Transverse colon (tissue), 4 donors: Measurements from ENCODE around the gene TARS1. TPM values are rescaled to one million over a fixed set of nuclear protein-coding genes. Genes with fewer than 3 reads are reported as not detected.

Experiments
- DNase-seq: peaks from one replicate; pipeline ENCODE4 v3.0.0-alpha.2; 2019
- H3K27ac ChIP-seq, 4 donors: fragments of 200-600 bp; sonication (generic); 2 replicates each; pipeline ENCODE4 v1.5.1; 2016 to 2018; ENCODE audit warnings: inconsistent platforms in 4 of 4
- H3K27me3 ChIP-seq: fragments of 200-600 bp; sonication (generic); 2 replicates; pipeline ENCODE4 v1.5.1; 2017; ENCODE audit warnings: inconsistent platforms
- H3K36me3 ChIP-seq, 4 donors: fragments of 200-600 bp; sonication (generic); 2 replicates each; pipeline ENCODE4 v1.5.1; 2017 to 2019; ENCODE audit warnings: inconsistent platforms in 4 of 4
- H3K4me1 ChIP-seq, 4 donors: fragments of 200-600 bp; sonication (generic); 2 replicates each; pipeline ENCODE4 v1.5.1; 2017 to 2020; ENCODE audit warnings: inconsistent platforms in 4 of 4
- H3K4me3 ChIP-seq, 4 donors: fragments of 200-600 bp; sonication (generic); 1 replicate in 1 of 4; 2 replicates in 3 of 4; pipeline versions ENCODE4 v1.5.1 to v1.6.1; 2017 to 2019; ENCODE audit warnings: inconsistent platforms in 4 of 4
- H3K9me3 ChIP-seq, 2 donors: fragments of 200-600 bp; sonication (generic); 2 replicates each; pipeline ENCODE4 v1.5.1; 2017 to 2019; ENCODE audit warnings: inconsistent platforms in 2 of 2
- EP300 ChIP-seq: sonication (generic); formaldehyde crosslinking; IDR thresholded peaks from one replicate; pipeline ENCODE4 v1.6.1; 2017; ENCODE audit warnings: antibody characterized with exemption, low read depth
- POLR2A ChIP-seq: fragments of 450-650 bp; IDR thresholded peaks from one replicate; pipeline ENCODE4 v1.6.1; 2016; ENCODE audit warnings: antibody characterized with exemption, mild to moderate bottlenecking, moderate library complexity
- POLR2AphosphoS5 ChIP-seq, 3 donors: sonication (generic); formaldehyde crosslinking; IDR thresholded peaks; one replicate each; pipeline ENCODE4 v1.6.1; 2016; ENCODE audit warnings: antibody characterized with exemption in 3 of 3
- WGBS, 2 donors: methylation state at CpG; one replicate each; pipeline ENCODE4 v1.1.5; 2018; ENCODE audit warnings: low coverage in 1 of 2; 5-methylcytosine and 5-hydroxymethylcytosine counted together
- in situ Hi-C, 4 donors: fragments of 200-750 bp; cut with MboI; loops; one replicate each; pipeline versions ENCODE4 v1.15.0 to v1.15.1; 2017; ENCODE audit warnings: low sequenced_read_pairs in 3 of 4, low pct_ligation_motif_present in 1 of 4, low pct_unique_long_range_greater_than_20kb in 1 of 4
- intact Hi-C: fragments of 100-400 bp; cut with DNase I; formaldehyde crosslinking; loops from one replicate; pipeline ENCODE4 v1.15.1; 2023; ENCODE audit warnings: low total_unique reads
- total RNA-seq, 4 donors: library from RNA; depleted of rRNA; stranded (reverse); fragments of >200 nt; gene quantifications; one replicate each; pipeline ENCODE4 v1.1.0, GENCODE V29; 2016
- TF ChIP-seq, protein P1 (sequence below), 5 experiments: fragments of 200-600 bp in 3 of 5; fragments of 450-650 bp in 2 of 5; sonication (generic) in 3 of 5; IDR thresholded peaks; 1 replicate in 2 of 5; 2 replicates in 3 of 5; pipeline ENCODE4 v1.5.1; 2016 to 2017; ENCODE audit warnings: antibody characterized with exemption in 5 of 5, inconsistent platforms in 3 of 5, mild to moderate bottlenecking in 2 of 5, moderate library complexity in 1 of 5

Gene TARS1
- total RNA-seq, 4 donors from 2014 or later, result 30.1 to 155 (median 92.1) TPM

DNA sequence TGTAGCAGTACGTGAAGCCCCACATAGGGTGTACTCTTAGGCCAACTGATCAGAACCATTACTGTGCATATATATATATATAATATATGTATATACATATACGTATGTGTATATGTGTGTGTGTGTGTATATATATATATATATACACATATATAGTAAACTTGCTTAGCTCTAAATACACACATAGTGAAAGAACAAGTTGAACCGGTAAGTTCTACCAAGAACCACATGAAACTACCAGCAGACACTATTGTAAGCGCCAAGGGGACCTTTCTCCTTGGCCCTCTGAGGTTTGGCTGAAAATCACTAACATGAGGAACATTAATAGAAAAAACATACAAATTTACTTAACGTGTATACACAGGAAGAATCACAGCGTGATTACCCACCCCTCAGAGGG, 1.8 kb upstream of the TARS1 start:
- in situ Hi-C loops, result loop anchor here in 2 of 4 donors (10.0 to 25.0 kb wide), 4 partner anchors 496 to 1473 kb away; partner anchors contain the start of genes BRIX1 (in 2 of the 2), RAD1 (in 2 of the 2) and RXFP3 (in 2 of the 2)
- 43 to 72% methylated on average over 6 of the region's 6 CpGs for WGBS, 2 donors
- Histone ChIP-seq H3K27me3 (no peaks in the 10 kb centered on the region), H3K9me3 (no peaks in the 10 kb centered on the region), H3K4me1 (peaks cover 16 to 49% (median 43%) of the 10 kb centered on the region in 4 donors), H3K27ac (peak overlapping the region; percentile 88 to 99 (median 94)), H3K4me3 (peak overlapping the region in 3 of 4 donors; percentile 64 to 94 (median 74)), H3K36me3 (no peaks in the 10 kb centered on the region)
- intact Hi-C loops, result loop anchor here (10.0 kb wide), 1 partner anchor 496 kb away; the partner anchor contains the start of gene RXFP3
- no peak for DNase-seq
- TF ChIP-seq POLR2AphosphoS5 (IDR thresholded peaks at IDR 0.05), result no peak
- no peak for TF ChIP-seq EP300
- TF ChIP-seq, protein P1, sequence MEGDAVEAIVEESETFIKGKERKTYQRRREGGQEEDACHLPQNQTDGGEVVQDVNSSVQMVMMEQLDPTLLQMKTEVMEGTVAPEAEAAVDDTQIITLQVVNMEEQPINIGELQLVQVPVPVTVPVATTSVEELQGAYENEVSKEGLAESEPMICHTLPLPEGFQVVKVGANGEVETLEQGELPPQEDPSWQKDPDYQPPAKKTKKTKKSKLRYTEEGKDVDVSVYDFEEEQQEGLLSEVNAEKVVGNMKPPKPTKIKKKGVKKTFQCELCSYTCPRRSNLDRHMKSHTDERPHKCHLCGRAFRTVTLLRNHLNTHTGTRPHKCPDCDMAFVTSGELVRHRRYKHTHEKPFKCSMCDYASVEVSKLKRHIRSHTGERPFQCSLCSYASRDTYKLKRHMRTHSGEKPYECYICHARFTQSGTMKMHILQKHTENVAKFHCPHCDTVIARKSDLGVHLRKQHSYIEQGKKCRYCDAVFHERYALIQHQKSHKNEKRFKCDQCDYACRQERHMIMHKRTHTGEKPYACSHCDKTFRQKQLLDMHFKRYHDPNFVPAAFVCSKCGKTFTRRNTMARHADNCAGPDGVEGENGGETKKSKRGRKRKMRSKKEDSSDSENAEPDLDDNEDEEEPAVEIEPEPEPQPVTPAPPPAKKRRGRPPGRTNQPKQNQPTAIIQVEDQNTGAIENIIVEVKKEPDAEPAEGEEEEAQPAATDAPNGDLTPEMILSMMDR (IDR thresholded peaks at IDR 0.05), result no peak
- TF ChIP-seq POLR2A, result no peak

DNA sequence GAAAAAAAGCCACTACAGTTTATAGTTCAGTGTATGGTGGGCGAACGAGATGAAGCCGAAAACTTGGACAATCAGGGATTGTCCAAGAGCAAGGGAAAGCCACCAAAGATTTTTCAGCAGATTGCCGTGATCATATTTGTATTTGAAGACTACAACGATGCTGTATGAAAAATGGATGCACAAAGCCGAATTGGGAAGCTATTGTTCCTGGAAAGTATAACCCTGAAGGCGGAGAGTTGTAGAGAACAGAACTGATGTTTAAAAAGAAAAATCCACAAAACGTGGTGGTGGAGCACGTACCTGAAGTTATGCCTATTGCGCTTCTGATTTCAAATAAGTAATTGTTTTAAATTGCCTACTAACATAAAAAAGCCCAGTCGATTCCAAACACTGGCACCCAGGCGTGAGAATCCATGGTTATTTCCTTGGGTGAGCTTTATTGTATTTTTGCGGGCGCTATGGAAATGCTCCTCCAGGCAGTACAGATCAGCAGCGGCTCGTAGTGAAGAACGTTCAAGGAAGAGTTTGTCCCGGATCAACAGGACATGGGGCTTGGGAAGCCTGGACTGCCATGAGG, 772 bp upstream of the TARS1 start:
- no peak for DNase-seq
- in situ Hi-C loops (loop anchor here in 2 of 4 donors (10.0 to 25.0 kb wide), 4 partner anchors 495 to 1472 kb away; partner anchors contain the start of genes BRIX1 (in 2 of the 2), RAD1 (in 2 of the 2) and RXFP3 (in 2 of the 2)), intact Hi-C loops (loop anchor here (10.0 kb wide), 1 partner anchor 495 kb away; the partner anchor contains the start of gene RXFP3)
- Histone ChIP-seq H3K27ac (peak overlapping the region; percentile 88 to 99 (median 94)), H3K4me3 (peak overlapping the region; percentile 64 to 94 (median 71)), H3K9me3 (no peaks in the 10 kb centered on the region), H3K4me1 (peaks cover 11 to 52% (median 41%) of the 10 kb centered on the region in 4 donors), H3K36me3 (no peaks in the 10 kb centered on the region), H3K27me3 (no peaks in the 10 kb centered on the region)
- WGBS, 2 donors, result 0 to 5% methylated on average over 12 to 18 of the region's 18 CpGs
- TF ChIP-seq POLR2A (no peak), EP300 (no peak)
- TF ChIP-seq, protein P1 (IDR thresholded peaks at IDR 0.05), result no peak

DNA sequence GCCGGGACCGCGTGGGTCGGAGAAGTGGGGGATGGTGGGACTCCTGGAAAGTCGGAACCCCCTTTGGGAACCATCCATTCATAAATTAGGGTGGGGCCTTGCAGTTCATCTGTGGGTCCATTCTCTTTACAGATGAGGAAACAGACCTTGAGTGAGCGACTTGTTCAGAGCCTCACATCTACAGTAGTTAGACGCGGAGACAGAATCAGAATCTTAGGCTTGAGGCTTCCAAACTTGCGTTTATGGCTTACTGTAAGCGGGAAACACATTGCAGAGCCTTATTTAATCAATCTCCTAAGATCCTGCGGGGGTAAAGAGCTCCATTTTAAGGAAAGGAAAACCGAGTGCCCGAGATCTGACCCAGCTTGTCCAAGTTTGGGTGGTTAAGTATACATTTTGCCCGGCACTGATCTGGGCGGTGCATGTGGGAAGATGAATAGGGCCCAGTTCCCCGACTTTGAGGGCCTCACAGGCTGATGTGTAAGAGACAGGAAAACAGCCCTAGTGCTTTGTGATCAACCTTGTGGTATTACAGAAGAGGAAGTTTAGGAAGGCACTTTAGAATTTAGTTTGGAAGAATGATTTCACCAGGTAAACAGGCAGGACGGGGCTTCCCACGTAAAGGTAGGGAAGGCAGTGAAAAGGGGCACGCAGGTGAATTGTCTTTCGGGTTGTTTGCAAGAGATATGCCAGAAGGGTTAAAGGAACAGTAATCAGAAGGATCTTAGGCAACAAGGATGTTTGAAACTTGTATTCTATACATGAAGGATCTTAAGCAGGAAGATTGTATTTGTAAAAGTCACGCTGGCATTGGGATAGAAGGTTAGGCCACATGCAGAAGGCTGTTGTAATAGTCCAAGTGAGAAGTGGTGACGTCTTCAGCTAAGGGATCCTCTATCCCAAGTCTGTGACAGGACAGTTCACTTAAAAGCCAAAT, 744 bp downstream of the TARS1 start:
- Histone ChIP-seq H3K4me3 (peak overlapping the region; percentile 36 to 94 (median 69)), H3K27ac (peak overlapping the region; percentile 88 to 99 (median 94)), H3K9me3 (no peaks in the 10 kb centered on the region), H3K36me3 (peaks cover 0 to 14% (median 0%) of the 10 kb centered on the region in 4 donors), H3K27me3 (no peaks in the 10 kb centered on the region), H3K4me1 (peaks cover 8 to 58% (median 42%) of the 10 kb centered on the region in 4 donors)
- peak; percentile 24 for DNase-seq
- TF ChIP-seq, protein P1 (IDR thresholded peaks at IDR 0.05), result no peak
- TF ChIP-seq POLR2A, result no peak
- TF ChIP-seq EP300, result no peak
- no peak for TF ChIP-seq POLR2AphosphoS5 (IDR thresholded peaks at IDR 0.05)
- intact Hi-C loops (no loop called here), in situ Hi-C loops (loop anchor here in 2 of 4 donors (25.0 kb wide), 3 partner anchors 496 to 1471 kb away; partner anchors contain the start of genes BRIX1 (in 2 of the 2), RAD1 (in 2 of the 2) and RXFP3 (in 1 of the 2))
- 2 to 3% methylated on average over 10 to 22 of the region's 22 CpGs for WGBS, 2 donors

DNA sequence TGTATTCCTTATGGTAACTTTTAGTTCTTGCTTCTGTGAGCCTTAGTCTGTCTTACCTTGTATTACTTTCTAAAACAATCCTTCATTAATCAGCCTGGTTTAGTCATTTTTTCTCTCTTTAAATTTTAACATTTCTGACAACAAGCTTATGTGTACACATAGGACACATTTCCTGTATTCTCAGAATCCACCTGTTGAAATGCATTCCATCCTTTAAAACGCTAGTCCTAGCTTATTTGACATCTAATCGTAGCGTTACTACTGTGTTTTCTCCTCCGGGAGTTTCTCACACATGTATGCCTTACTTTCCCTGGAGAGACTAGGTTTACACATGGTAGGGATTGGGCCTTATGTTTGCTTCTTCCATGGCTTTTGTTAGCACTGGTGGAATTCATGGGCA, 3.8 kb downstream of the TARS1 start:
- no peak for DNase-seq
- H3K9me3 ChIP-seq, result no peaks in the 10 kb centered on the region
- H3K27me3 ChIP-seq, result no peaks in the 10 kb centered on the region
- H3K27ac ChIP-seq, result no peak overlapping the region
- H3K4me3 ChIP-seq, result no peak overlapping the region
- intact Hi-C loops, result no loop called here
- H3K4me1 ChIP-seq, result peaks cover 3 to 52% (median 29%) of the 10 kb centered on the region in 4 donors
- 73 to 81% methylated on average over 3 to 4 of the region's 4 CpGs for WGBS, 2 donors
- H3K36me3 ChIP-seq, result peaks cover 0 to 22% (median 0%) of the 10 kb centered on the region in 4 donors
- no peak for TF ChIP-seq EP300
- TF ChIP-seq, protein P1 (IDR thresholded peaks at IDR 0.05), result no peak
- no peak for TF ChIP-seq POLR2A
- TF ChIP-seq POLR2AphosphoS5 (IDR thresholded peaks at IDR 0.05), result no peak
- in situ Hi-C loops, result loop anchor here in 2 of 4 donors (25.0 kb wide), 3 partner anchors 493 to 1468 kb away; partner anchors contain the start of genes BRIX1 (in 2 of the 2), RAD1 (in 2 of the 2) and RXFP3 (in 1 of the 2)
